Measurements from ENCODE around the gene BACH2.

DNA sequence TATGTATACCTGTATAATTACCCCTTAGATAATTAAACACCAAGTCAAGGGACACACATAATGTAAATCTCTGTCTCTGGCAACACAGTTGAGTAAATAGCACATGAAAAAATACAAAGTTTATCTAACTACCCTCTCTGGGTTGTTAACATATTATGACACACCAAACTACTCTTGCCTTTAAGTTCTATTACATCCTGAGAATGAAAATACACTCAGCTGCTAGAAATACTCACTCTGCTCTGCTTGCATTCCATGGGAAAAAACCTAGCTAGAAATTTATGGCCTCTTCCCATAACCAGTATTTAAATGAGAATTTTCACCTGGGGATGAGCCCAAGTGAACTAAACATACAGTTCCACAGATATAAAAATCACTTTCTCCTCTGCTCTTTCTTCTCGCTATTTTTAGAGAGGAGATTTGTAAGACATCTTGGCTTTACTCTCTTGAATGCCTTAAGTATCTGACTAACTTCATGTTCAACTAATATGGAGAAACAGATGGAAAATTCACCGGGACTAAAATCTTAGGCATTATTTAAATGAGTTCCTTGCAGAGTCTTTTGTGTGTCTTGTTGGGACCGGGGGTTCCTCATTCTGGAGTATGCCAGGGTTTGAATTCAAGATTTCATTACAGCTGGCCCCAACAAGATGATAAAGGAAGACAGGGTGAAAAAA is 261.5 kb downstream of the BACH2 start:
- TF ChIP-seq, protein P1, sequence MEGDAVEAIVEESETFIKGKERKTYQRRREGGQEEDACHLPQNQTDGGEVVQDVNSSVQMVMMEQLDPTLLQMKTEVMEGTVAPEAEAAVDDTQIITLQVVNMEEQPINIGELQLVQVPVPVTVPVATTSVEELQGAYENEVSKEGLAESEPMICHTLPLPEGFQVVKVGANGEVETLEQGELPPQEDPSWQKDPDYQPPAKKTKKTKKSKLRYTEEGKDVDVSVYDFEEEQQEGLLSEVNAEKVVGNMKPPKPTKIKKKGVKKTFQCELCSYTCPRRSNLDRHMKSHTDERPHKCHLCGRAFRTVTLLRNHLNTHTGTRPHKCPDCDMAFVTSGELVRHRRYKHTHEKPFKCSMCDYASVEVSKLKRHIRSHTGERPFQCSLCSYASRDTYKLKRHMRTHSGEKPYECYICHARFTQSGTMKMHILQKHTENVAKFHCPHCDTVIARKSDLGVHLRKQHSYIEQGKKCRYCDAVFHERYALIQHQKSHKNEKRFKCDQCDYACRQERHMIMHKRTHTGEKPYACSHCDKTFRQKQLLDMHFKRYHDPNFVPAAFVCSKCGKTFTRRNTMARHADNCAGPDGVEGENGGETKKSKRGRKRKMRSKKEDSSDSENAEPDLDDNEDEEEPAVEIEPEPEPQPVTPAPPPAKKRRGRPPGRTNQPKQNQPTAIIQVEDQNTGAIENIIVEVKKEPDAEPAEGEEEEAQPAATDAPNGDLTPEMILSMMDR (conservative IDR thresholded peaks at IDR 0.05), result no peak
- TF ChIP-seq ZFX (IDR thresholded peaks at IDR 0.05), result no peak

Data from C4-2B (cell line).